Natural killer cell treated with Interleukin-12 subunit alpha and Interleukin-12 subunit beta and Interleukin-15 and Interleukin-18, amount 100 ng/mL, for 72 hours (primary cell): Measurements from ENCODE around the gene PDGFD. TPM values are rescaled to one million over a fixed set of nuclear protein-coding genes. Genes with fewer than 3 reads are reported as not detected.

Experiments
- ATAC-seq, 2 donors: fragments of 150-1000 bp; cut with Tn5 transposase in 1 of 2; sonication (Bioruptor Pico), chemical (Tn5 transposase) in 1 of 2; 2 replicates each; pipeline ENCODE4 v1.10.0; 2021
- DNase-seq: peaks from one replicate; pipeline ENCODE4 v3.0.0; 2022; ENCODE audit warnings: low spot score
- H3K27ac Mint-ChIP-seq, 2 donors: 1 replicate in 1 of 2; 2 replicates in 1 of 2; pipeline ENCODE4 v1.8.0; 2022; ENCODE audit warnings: mixed read lengths in 2 of 2, mild to moderate bottlenecking in 1 of 2, moderate library complexity in 1 of 2
- H3K27me3 Mint-ChIP-seq, 2 donors: 1 replicate in 1 of 2; 2 replicates in 1 of 2; pipeline ENCODE4 v1.8.0; 2022; ENCODE audit warnings: mixed read lengths in 2 of 2
- H3K36me3 Mint-ChIP-seq: one replicate; pipeline ENCODE4 v1.8.0; 2022; ENCODE audit warnings: mixed read lengths
- H3K4me1 Mint-ChIP-seq, 2 donors: 1 replicate in 1 of 2; 2 replicates in 1 of 2; pipeline ENCODE4 v1.8.0; 2022; ENCODE audit warnings: low read depth in 2 of 2, mixed read lengths in 2 of 2, mild to moderate bottlenecking in 1 of 2
- H3K4me3 Mint-ChIP-seq: one replicate; pipeline ENCODE4 v1.8.0; 2022; ENCODE audit warnings: mixed read lengths
- H3K9me3 Mint-ChIP-seq: 2 replicates; pipeline ENCODE4 v1.8.0; 2022; ENCODE audit warnings: mixed read lengths
- total RNA-seq, 2 donors: library from RNA; stranded (reverse); gene quantifications; one replicate each; pipeline ENCODE4 v1.2.3, GENCODE V29; 2022

PDGFD gene
- total RNA-seq, 2 donors from 2014 or later: 1.7 to 4.5 TPM

DNA sequence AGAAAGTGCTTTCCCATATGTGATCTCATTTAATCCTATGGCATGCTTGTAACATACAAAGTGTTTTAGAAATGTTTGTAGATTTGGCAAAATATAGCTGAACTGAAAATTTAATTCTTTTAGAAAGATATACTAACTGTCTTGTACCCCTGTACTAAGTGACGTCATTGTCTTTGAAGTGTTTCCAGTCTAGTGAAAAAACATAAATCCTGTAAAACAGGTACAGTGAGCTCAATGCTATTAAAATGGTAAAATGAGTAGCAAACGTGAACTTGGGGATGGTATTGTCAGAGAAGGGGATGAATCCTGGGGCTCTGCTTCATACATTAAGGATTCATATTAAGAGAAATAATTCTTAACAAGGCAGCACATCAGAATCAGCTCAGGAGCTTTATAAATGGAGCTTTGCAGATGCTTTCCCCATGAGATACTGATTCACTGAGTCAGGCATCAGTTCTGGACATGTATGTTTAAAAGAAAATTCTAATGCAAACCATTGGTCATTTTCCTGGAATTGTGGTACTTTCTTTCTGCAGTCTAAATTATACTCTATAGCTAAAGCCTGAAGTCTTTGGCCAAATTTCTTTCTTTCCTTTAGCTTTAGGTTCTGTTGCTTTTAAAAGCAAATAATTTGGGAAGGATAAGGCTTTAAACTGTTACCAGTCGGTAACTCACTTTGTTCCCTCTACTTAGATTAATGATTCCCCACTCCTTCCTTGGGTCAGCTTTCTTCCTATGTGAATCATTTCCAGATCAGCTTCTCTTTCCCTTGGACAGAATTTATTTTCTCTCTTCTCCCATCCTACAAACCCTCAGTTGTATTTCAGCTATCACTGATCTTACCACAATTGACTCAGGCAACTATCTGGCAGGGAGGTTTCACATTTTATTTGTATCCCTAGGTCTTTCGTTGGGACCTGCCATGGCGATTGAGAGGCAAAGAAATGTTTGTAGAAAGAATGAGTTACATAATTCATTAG lies 185.0 kb downstream of the PDGFD start:
- DNase-seq (no peak), ATAC-seq (no peak)
- H3K4me1 Mint-ChIP-seq: peaks cover 0 to 5% of the 10 kb centered on the region in 2 donors
- no peak overlapping the region for H3K4me3 Mint-ChIP-seq
- peaks cover 11% of the 10 kb centered on the region for H3K36me3 Mint-ChIP-seq
- no peak overlapping the region for H3K27ac Mint-ChIP-seq
- no peaks in the 10 kb centered on the region for H3K27me3 Mint-ChIP-seq
- no peaks in the 10 kb centered on the region for H3K9me3 Mint-ChIP-seq

GRCh38 chr11:103972013-103972412 lies 191.9 kb downstream of the PDGFD start:
- Mint-ChIP-seq H3K4me3 (no peak overlapping the region), H3K36me3 (peaks cover 6% of the 10 kb centered on the region), H3K27ac (no peak overlapping the region), H3K4me1 (peaks cover 0 to 9% of the 10 kb centered on the region in 2 donors), H3K27me3 (no peaks in the 10 kb centered on the region), H3K9me3 (no peaks in the 10 kb centered on the region)
- ATAC-seq: no peak
- DNase-seq: no peak

DNA sequence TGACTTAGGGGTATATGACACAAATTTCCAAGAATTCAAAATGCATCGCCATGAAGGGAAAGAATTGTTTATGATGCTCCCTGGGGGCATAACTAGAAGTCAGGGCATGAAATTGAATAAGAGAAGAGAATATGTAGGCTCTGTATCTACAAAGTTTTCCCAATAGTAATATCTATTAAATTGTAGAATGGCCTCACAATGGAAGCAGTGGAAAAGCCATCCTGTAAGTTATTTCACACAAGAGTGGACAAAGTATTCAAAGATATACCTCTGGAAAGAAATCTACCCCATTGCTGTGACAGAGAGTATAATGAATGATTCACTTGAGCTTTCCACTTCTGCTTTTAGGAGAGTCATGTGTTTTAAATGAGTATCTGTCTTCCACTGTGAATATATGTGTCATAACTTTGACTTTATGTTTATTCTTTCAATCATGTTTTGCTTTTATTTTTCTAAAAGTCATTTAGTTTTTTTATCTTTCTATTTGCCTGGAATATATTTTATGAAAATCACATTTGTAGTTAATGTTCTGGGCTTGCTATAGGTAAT lies 193.2 kb downstream of the PDGFD start:
- Mint-ChIP-seq H3K9me3 (no peaks in the 10 kb centered on the region), H3K4me1 (peaks cover 0 to 9% of the 10 kb centered on the region in 2 donors), H3K27me3 (no peaks in the 10 kb centered on the region), H3K27ac (no peak overlapping the region), H3K36me3 (no peaks in the 10 kb centered on the region), H3K4me3 (no peak overlapping the region)
- no peak for ATAC-seq
- no peak for DNase-seq

DNA sequence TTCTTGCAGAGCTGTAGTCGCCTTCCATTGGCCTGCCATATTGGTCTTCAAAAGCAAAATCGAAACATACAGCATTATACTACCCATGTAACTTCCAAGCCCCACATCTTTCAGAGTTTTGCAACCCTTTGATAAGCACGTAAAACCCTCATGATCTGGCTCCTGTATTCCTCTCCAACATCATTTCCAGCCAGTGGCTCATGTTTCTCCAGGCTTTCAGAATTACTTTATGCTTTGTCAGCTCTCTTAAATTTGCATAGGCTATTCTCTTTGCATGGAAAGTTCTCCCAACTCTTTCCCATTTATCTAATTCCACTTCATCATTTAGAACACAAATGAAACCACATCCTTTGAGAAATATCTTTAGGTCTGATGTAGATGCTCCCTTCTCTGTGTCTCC lies 195.3 kb downstream of the PDGFD start:
- no peaks in the 10 kb centered on the region for H3K9me3 Mint-ChIP-seq
- H3K4me3 Mint-ChIP-seq: no peak overlapping the region
- ATAC-seq (no peak), DNase-seq (no peak)
- H3K27ac Mint-ChIP-seq: no peak overlapping the region
- peaks cover 0 to 4% of the 10 kb centered on the region in 2 donors for H3K4me1 Mint-ChIP-seq
- H3K27me3 Mint-ChIP-seq: no peaks in the 10 kb centered on the region
- H3K36me3 Mint-ChIP-seq: no peaks in the 10 kb centered on the region

GRCh38 chr11:103967985-103968384 lies 196.0 kb downstream of the PDGFD start:
- H3K27me3 Mint-ChIP-seq: no peaks in the 10 kb centered on the region
- no peak for DNase-seq
- H3K36me3 Mint-ChIP-seq: no peaks in the 10 kb centered on the region
- peaks cover 0 to 4% of the 10 kb centered on the region in 2 donors for H3K4me1 Mint-ChIP-seq
- no peak overlapping the region for H3K4me3 Mint-ChIP-seq
- H3K27ac Mint-ChIP-seq: no peak overlapping the region
- no peak for ATAC-seq
- no peaks in the 10 kb centered on the region for H3K9me3 Mint-ChIP-seq

DNA sequence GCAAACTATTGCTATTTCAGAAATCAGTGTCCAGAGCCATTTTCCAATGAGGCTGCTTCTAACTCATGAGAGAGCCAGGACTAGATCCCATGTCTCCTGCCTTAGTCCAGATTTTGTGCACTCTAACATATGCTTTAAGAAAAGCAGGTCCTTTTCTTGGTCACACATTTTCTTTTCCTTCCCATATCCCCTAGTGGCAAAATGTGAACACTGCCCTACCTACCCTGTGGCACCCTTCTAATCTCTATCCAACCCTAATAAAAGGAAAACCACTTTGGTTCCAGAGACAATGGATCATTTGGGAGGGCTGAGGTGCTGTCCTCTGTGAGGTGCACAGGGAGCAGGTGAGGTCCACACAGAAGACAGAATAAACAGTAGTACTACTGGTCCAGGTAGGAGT lies 199.6 kb downstream of the PDGFD start:
- no peaks in the 10 kb centered on the region for H3K36me3 Mint-ChIP-seq

GRCh38 chr11:103963648-103964047 lies 200.3 kb downstream of the PDGFD start:
- no peak overlapping the region for H3K27ac Mint-ChIP-seq
- H3K36me3 Mint-ChIP-seq: no peaks in the 10 kb centered on the region
- DNase-seq: no peak
- H3K27me3 Mint-ChIP-seq: no peaks in the 10 kb centered on the region
- H3K9me3 Mint-ChIP-seq: no peaks in the 10 kb centered on the region
- H3K4me1 Mint-ChIP-seq: peaks cover 27 to 31% of the 10 kb centered on the region in 2 donors
- ATAC-seq: no peak
- no peak overlapping the region for H3K4me3 Mint-ChIP-seq

More for the DNA sequence above, 199.6 kb downstream of the PDGFD start:
- ATAC-seq: no peak
- Mint-ChIP-seq H3K27ac (no peak overlapping the region), H3K4me1 (peaks cover 22 to 24% of the 10 kb centered on the region in 2 donors), H3K27me3 (no peaks in the 10 kb centered on the region), H3K9me3 (no peaks in the 10 kb centered on the region), H3K4me3 (no peak overlapping the region)
- no peak for DNase-seq

GRCh38 chr11:103961010-103961409 lies 202.9 kb downstream of the PDGFD start:
- DNase-seq: no peak
- Mint-ChIP-seq H3K9me3 (no peaks in the 10 kb centered on the region), H3K4me3 (no peak overlapping the region), H3K36me3 (no peaks in the 10 kb centered on the region), H3K4me1 (peaks cover 34 to 36% of the 10 kb centered on the region in 2 donors), H3K27me3 (no peaks in the 10 kb centered on the region), H3K27ac (peak overlapping the region in 1 of 2 donors; percentile 3)
- ATAC-seq: no peak

DNA sequence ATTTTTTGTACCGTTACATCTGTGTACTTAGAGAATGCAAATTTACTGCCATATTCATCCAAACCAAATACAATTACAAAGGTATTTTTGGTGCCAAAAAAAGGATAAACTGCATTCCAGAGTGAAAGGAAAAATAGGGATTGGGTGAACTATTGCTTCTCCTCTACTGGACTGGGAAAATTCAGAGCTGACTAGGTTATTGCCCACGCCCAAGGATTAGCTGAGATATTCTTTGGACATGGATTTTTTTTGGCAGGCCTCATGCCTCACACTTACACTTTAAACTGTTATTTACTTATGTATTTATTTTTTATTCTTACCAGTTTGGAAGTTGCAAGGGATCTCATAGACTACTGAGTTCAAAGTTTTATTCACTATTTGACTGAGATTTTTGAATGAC lies 203.8 kb downstream of the PDGFD start:
- H3K9me3 Mint-ChIP-seq: no peaks in the 10 kb centered on the region
- H3K27me3 Mint-ChIP-seq: no peaks in the 10 kb centered on the region
- DNase-seq: no peak
- no peak for ATAC-seq
- H3K27ac Mint-ChIP-seq: peak overlapping the region; percentile 89 to 92
- no peaks in the 10 kb centered on the region for H3K36me3 Mint-ChIP-seq
- H3K4me1 Mint-ChIP-seq: peaks cover 34 to 36% of the 10 kb centered on the region in 2 donors
- H3K4me3 Mint-ChIP-seq: peak overlapping the region; percentile 72

DNA sequence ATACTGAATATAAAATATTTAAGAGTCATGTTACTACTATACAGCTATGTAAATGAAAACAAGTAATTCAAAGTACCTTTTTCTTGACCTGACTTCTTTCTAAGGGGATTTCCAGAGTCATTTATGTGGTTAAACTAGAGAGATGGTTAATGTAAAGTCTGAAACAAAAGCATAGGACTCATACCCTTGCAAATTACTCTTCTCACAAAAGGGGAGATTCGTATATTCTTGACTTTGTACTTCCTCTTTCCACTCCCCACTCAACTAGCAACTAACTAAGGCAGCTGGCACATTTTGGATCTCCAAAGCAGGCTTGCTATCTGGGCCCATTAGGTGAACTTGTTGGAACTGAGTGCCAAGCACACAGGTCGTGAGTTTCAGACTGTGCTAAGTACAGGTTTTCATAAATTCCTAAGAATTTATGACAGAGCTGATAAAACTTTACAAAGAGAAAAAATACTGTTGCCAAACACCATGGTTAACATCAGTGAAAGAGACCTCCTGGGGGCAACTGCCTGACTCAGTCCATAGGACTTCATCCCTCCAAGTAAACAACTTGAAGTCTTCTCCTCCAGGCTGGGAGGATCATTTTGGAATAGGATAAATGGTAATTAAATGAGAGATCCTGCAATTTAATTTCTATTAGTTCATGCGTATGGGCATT lies 204.5 kb downstream of the PDGFD start:
- Mint-ChIP-seq H3K4me3 (peak overlapping the region; percentile 72), H3K27me3 (no peaks in the 10 kb centered on the region), H3K4me1 (peaks cover 34 to 36% of the 10 kb centered on the region in 2 donors), H3K27ac (peak overlapping the region; percentile 89 to 92), H3K9me3 (no peaks in the 10 kb centered on the region), H3K36me3 (no peaks in the 10 kb centered on the region)
- ATAC-seq: peak; percentile 77 to 89
- DNase-seq: no peak

GRCh38 chr11:103958475-103959215 lies 205.3 kb downstream of the PDGFD start:
- Mint-ChIP-seq H3K9me3 (no peaks in the 10 kb centered on the region), H3K36me3 (no peaks in the 10 kb centered on the region), H3K4me3 (peak overlapping the region; percentile 72), H3K27ac (peak overlapping the region; percentile 89 to 92), H3K4me1 (peaks cover 34 to 36% of the 10 kb centered on the region in 2 donors), H3K27me3 (no peaks in the 10 kb centered on the region)
- peak; percentile 62 to 71 for ATAC-seq
- DNase-seq: no peak

GRCh38 chr11:103953797-103954486 lies 210.0 kb downstream of the PDGFD start:
- Mint-ChIP-seq H3K4me1 (peaks cover 12 to 17% of the 10 kb centered on the region in 2 donors), H3K27me3 (no peaks in the 10 kb centered on the region), H3K36me3 (peaks cover 6% of the 10 kb centered on the region), H3K4me3 (no peak overlapping the region), H3K9me3 (no peaks in the 10 kb centered on the region), H3K27ac (no peak overlapping the region)
- ATAC-seq: no peak
- DNase-seq: no peak

GRCh38 chr11:103949781-103950180 lies 214.2 kb downstream of the PDGFD start:
- no peaks in the 10 kb centered on the region for H3K9me3 Mint-ChIP-seq
- H3K36me3 Mint-ChIP-seq: peaks cover 10% of the 10 kb centered on the region
- ATAC-seq: no peak
- no peak overlapping the region for H3K4me3 Mint-ChIP-seq
- DNase-seq: no peak
- H3K4me1 Mint-ChIP-seq: peaks cover 4 to 7% of the 10 kb centered on the region in 2 donors
- no peak overlapping the region for H3K27ac Mint-ChIP-seq
- H3K27me3 Mint-ChIP-seq: no peaks in the 10 kb centered on the region
